GM23338 (cell line): Measurements from ENCODE around the gene GRK5. TPM values are rescaled to one million over a fixed set of nuclear protein-coding genes. Genes with fewer than 3 reads are reported as not detected.
A peak's percentile ranks its signal among the peaks of the same experiment; 100 is the strongest.

Experiments
- ATAC-seq: fragments of 200-7000 bp; cut with Tn5 transposase; 3 replicates; pipeline ENCODE4 v1.9.1; 2020
- DNase-seq: peaks from one replicate; pipeline ENCODE4 v3.0.0-alpha.2; 2015; ENCODE audit warnings: low spot score
- H2AFZ ChIP-seq: fragments of 200-600 bp; sonication (generic); 2 replicates; pipeline ENCODE4 v1.8.0; 2016; ENCODE audit warnings: antibody characterized with exemption, mild to moderate bottlenecking, moderate library complexity
- H3F3A ChIP-seq: fragments of 200-600 bp; sonication (generic); replicated peaks from 2 replicates; pipeline ENCODE4 v1.8.0; 2017; ENCODE audit warnings: antibody characterized with exemption, mixed run types, low read depth
- H3K27ac ChIP-seq: fragments of 200-600 bp; sonication (generic); 2 replicates; pipeline ENCODE4 v1.6.1; 2016; ENCODE audit warnings: low read depth
- H3K27me3 ChIP-seq: fragments of 200-600 bp; sonication (generic); 2 replicates; pipeline ENCODE4 v1.8.0; 2016; ENCODE audit warnings: mild to moderate bottlenecking, mixed run types, moderate library complexity; ENCODE audit not compliant: insufficient read depth
- H3K36me3 ChIP-seq: fragments of 200-600 bp; sonication (generic); 2 replicates; pipeline ENCODE4 v1.8.0; 2016; ENCODE audit warnings: mild to moderate bottlenecking; ENCODE audit not compliant: insufficient read depth
- H3K4me1 ChIP-seq: fragments of 200-600 bp; sonication (generic); 2 replicates; pipeline ENCODE4 v1.8.0; 2016; ENCODE audit warnings: mild to moderate bottlenecking, moderate library complexity; ENCODE audit not compliant: insufficient read depth
- H3K4me2 ChIP-seq: fragments of 200-600 bp; sonication (generic); 2 replicates; pipeline ENCODE4 v1.7.1; 2017; ENCODE audit warnings: mixed run types
- H3K4me3 ChIP-seq: fragments of 200-600 bp; sonication (generic); 2 replicates; pipeline ENCODE4 v1.6.1; 2016; ENCODE audit warnings: mixed run types
- H3K79me2 ChIP-seq: fragments of 200-600 bp; sonication (generic); replicated peaks from 2 replicates; pipeline ENCODE4 v1.8.0; 2017; ENCODE audit warnings: mild to moderate bottlenecking; ENCODE audit not compliant: insufficient read depth
- H3K9me2 ChIP-seq: fragments of 200-600 bp; sonication (generic); 2 replicates; pipeline ENCODE4 v1.8.0; 2017; ENCODE audit not compliant: insufficient read depth
- H4K20me1 ChIP-seq: fragments of 200-600 bp; sonication (generic); replicated peaks from 2 replicates; pipeline ENCODE4 v1.8.0; 2017; ENCODE audit warnings: mild to moderate bottlenecking; ENCODE audit not compliant: insufficient read depth
- H3K27ac Mint-ChIP-seq: 2 replicates; pipeline ENCODE4 v1.8.0; 2020; ENCODE audit warnings: inconsistent platforms, mild to moderate bottlenecking, moderate library complexity, mixed read lengths
- H3K27me3 Mint-ChIP-seq: 3 replicates; pipeline ENCODE4 v1.8.0; 2022; ENCODE audit warnings: low read depth, mild to moderate bottlenecking, moderate library complexity, mixed read lengths, inconsistent platforms; ENCODE audit not compliant: insufficient read depth, poor library complexity
- H3K36me3 Mint-ChIP-seq: 3 replicates; pipeline ENCODE4 v1.8.0; 2021; ENCODE audit warnings: low read depth, mild to moderate bottlenecking, inconsistent platforms, moderate library complexity, mixed read lengths
- H3K4me1 Mint-ChIP-seq: 3 replicates; pipeline ENCODE4 v1.8.0; 2020; ENCODE audit warnings: mild to moderate bottlenecking, inconsistent platforms, mixed read lengths
- H3K4me3 Mint-ChIP-seq: 3 replicates; pipeline ENCODE4 v1.8.0; 2021; ENCODE audit warnings: moderate library complexity, mild to moderate bottlenecking, inconsistent platforms, mixed read lengths
- H3K9me3 Mint-ChIP-seq: 3 replicates; pipeline ENCODE4 v1.8.0; 2020; ENCODE audit warnings: moderate library complexity, mild to moderate bottlenecking, inconsistent platforms, mixed read lengths
- CREB1 ChIP-seq: fragments of 250-450 bp; sonication (Bioruptor Pico); IDR thresholded peaks from 2 replicates; pipeline ENCODE4 v1.5.0; 2020; ENCODE audit warnings: low read depth, mild to moderate bottlenecking, moderate library complexity
- CTCF ChIP-seq, 2 experiments: fragments of 200-600 bp in 1 of 2; sonication (generic) in 1 of 2; conservative IDR thresholded peaks; 2 replicates each; pipeline versions ENCODE4 v1.5.1 to v1.6.1; 2016 to 2017; ENCODE audit warnings: antibody characterized with exemption in 2 of 2, low read depth in 2 of 2, mild to moderate bottlenecking in 2 of 2, moderate library complexity in 1 of 2
- EZH2 ChIP-seq: fragments of 200-600 bp; sonication (generic); IDR thresholded peaks from one replicate; pipeline ENCODE4 v1.8.0; 2017; ENCODE audit warnings: antibody characterized with exemption, mild to moderate bottlenecking, low read depth; ENCODE audit not compliant: unreplicated experiment
- EZH2phosphoT487 ChIP-seq: fragments of 200-600 bp; sonication (generic); IDR thresholded peaks from one replicate; pipeline ENCODE4 v1.8.1; 2018; ENCODE audit warnings: antibody characterized with exemption; ENCODE audit not compliant: unreplicated experiment
- JUNB ChIP-seq: IDR thresholded peaks from one replicate; pipeline ENCODE4 v1.6.1; 2016; ENCODE audit warnings: antibody characterized with exemption; ENCODE audit not compliant: unreplicated experiment
- NANOG ChIP-seq: IDR thresholded peaks from 2 replicates; pipeline ENCODE4 v1.6.1; 2016; ENCODE audit warnings: antibody characterized with exemption, borderline replicate concordance
- POLR2AphosphoS5 ChIP-seq: IDR thresholded peaks from 2 replicates; pipeline ENCODE4 v1.6.1; 2016; ENCODE audit warnings: antibody characterized with exemption, low read depth
- ZNF114 ChIP-seq: fragments of 250-450 bp; sonication (Bioruptor Pico); IDR thresholded peaks from 2 replicates; pipeline ENCODE4 v1.5.0; 2020; ENCODE audit warnings: mild to moderate bottlenecking, moderate library complexity
- ZNF331 ChIP-seq: fragments of 250-450 bp; sonication (Bioruptor Pico); IDR thresholded peaks from 2 replicates; pipeline ENCODE4 v1.5.0; 2020; ENCODE audit warnings: low read depth, mild to moderate bottlenecking, moderate library complexity
- ZNF462 ChIP-seq: fragments of 250-450 bp; sonication (Bioruptor Pico); IDR thresholded peaks from 2 replicates; pipeline ENCODE4 v1.5.0; 2020; ENCODE audit warnings: mild to moderate bottlenecking, moderate library complexity
- polyA plus RNA-seq: library from polyadenylated mRNA; unstranded; fragments of >200 nt; fragmentation: Nextera tagmentation; extraction: Ambion mirVana; gene quantifications from 2 replicates; pipeline ENCODE4 v1.2.1, GENCODE V29; 2016
- total RNA-seq: library from RNA; depleted of rRNA; stranded (reverse); fragments of >200 nt; shearing (Covaris generic); gene quantifications from 2 replicates; pipeline ENCODE4 v1.2.3, GENCODE V29; 2014
- TF ChIP-seq, protein P1 (sequence below): IDR thresholded peaks from 2 replicates; pipeline ENCODE4 v1.6.1; 2016; ENCODE audit warnings: antibody characterized with exemption

GRK5 gene
- total and polyA plus RNA-seq, 2 experiments from 2014 or later: 0.53 to 2.0 TPM

GRCh38 chr10:119408969-119409371, 201.6 kb downstream of the GRK5 start:
- Mint-ChIP-seq H3K9me3 (no peaks in the 10 kb centered on the region), H3K27ac (no peak overlapping the region), H3K36me3 (no peaks in the 10 kb centered on the region), H3K4me1 (peaks cover 20% of the 10 kb centered on the region), H3K27me3 (peaks cover 10% of the 10 kb centered on the region), H3K4me3 (no peak overlapping the region)
- Histone ChIP-seq H3K79me2 (no peaks in the 10 kb centered on the region), H3K4me3 (no peak overlapping the region), H4K20me1 (no peaks in the 10 kb centered on the region), H3K27me3 (no peaks in the 10 kb centered on the region), H3K4me2 (no peak overlapping the region), H2AFZ (no peak overlapping the region), H3F3A (no peaks in the 10 kb centered on the region), H3K27ac (no peak overlapping the region), H3K4me1 (no peaks in the 10 kb centered on the region; the same call in 1 of the 2 replicates), H3K36me3 (no peaks in the 10 kb centered on the region), H3K9me2 (no peaks in the 10 kb centered on the region)
- DNase-seq (no peak), ATAC-seq (peak; percentile 12; the same call in 1 of the 3 replicates)
- no peak for TF ChIP-seq NANOG
- no peak for TF ChIP-seq POLR2AphosphoS5
- TF ChIP-seq ZNF462: no peak
- TF ChIP-seq CREB1 (CRISPR knock-in tag): no peak
- no peak for TF ChIP-seq CTCF (conservative IDR thresholded peaks at IDR 0.05; ENCODE audit: low read depth in 2 of 2)
- TF ChIP-seq, protein P1, sequence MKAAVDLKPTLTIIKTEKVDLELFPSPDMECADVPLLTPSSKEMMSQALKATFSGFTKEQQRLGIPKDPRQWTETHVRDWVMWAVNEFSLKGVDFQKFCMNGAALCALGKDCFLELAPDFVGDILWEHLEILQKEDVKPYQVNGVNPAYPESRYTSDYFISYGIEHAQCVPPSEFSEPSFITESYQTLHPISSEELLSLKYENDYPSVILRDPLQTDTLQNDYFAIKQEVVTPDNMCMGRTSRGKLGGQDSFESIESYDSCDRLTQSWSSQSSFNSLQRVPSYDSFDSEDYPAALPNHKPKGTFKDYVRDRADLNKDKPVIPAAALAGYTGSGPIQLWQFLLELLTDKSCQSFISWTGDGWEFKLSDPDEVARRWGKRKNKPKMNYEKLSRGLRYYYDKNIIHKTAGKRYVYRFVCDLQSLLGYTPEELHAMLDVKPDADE: no peak
- no peak for TF ChIP-seq ZNF331 (CRISPR knock-in tag)
- no peak for TF ChIP-seq ZNF114 (CRISPR knock-in tag)
- no peak for TF ChIP-seq JUNB
- no peak for TF ChIP-seq EZH2phosphoT487
- no peak for TF ChIP-seq EZH2
